CD14-positive monocyte (primary cell): ENCODE measurements around the gene CTCF. TPM values are rescaled to one million over a fixed set of nuclear protein-coding genes. Genes with fewer than 3 reads are reported as not detected.

ENCODE experiments used
- DNase-seq, 3 donors: peaks; one replicate each; pipeline ENCODE4 v3.0.0-alpha.2; 2011 to 2022
- H2AFZ ChIP-seq: 2 replicates; pipeline ENCODE4 v1.6.0; 2012; ENCODE audit warnings: mild to moderate bottlenecking, low read depth, low read length, inconsistent platforms; ENCODE audit not compliant: insufficient read depth, poor library complexity, severe bottlenecking
- H3K27ac ChIP-seq, 2 donors: 1 replicate in 1 of 2; 2 replicates in 1 of 2; pipeline ENCODE4 v1.5.1; 2012 to 2013; ENCODE audit warnings: low read length in 2 of 2, control low read depth in 1 of 2, inconsistent platforms in 1 of 2, low read depth in 1 of 2, mild to moderate bottlenecking in 1 of 2
- H3K27me3 ChIP-seq, 2 donors: one replicate each; pipeline versions ENCODE4 v1.6.0 to v1.6.1; 2011 to 2013; ENCODE audit warnings: low read length in 2 of 2; ENCODE audit not compliant: control insufficient read depth in 2 of 2, insufficient read depth in 2 of 2
- H3K36me3 ChIP-seq, 2 donors: replicated peaks in 1 of 2; 1 replicate in 1 of 2; 2 replicates in 1 of 2; pipeline versions ENCODE4 v1.5.1 to v1.6.1; 2012 to 2013; ENCODE audit warnings: low read length in 2 of 2, control low read depth in 1 of 2, inconsistent platforms in 1 of 2, mild to moderate bottlenecking in 1 of 2; ENCODE audit not compliant: insufficient read depth in 2 of 2, control insufficient read depth in 1 of 2
- H3K4me1 ChIP-seq, 2 donors: 1 replicate in 1 of 2; 2 replicates in 1 of 2; pipeline versions ENCODE4 v1.5.1 to v1.6.1; 2012 to 2013; ENCODE audit warnings: low read length in 2 of 2, control low read depth in 1 of 2, inconsistent platforms in 1 of 2, mild to moderate bottlenecking in 1 of 2, moderate library complexity in 1 of 2; ENCODE audit not compliant: insufficient read depth in 2 of 2, control insufficient read depth in 1 of 2
- H3K4me2 ChIP-seq: replicated peaks from 2 replicates; pipeline ENCODE3; 2012; ENCODE audit warnings: low read length, moderate library complexity, mild to moderate bottlenecking; ENCODE audit not compliant: poor library complexity, severe bottlenecking; ENCODE audit errors: extremely low read depth
- H3K4me3 ChIP-seq, 3 experiments: fragments of 200-600 bp in 1 of 3; sonication (generic) in 1 of 3; replicated peaks in 1 of 3; 1 replicate in 2 of 3; 2 replicates in 1 of 3; pipeline ENCODE4 v1.5.1; 2011 to 2013; ENCODE audit warnings: low read length in 3 of 3, mild to moderate bottlenecking in 3 of 3, control low read depth in 2 of 3, low read depth in 2 of 3, inconsistent platforms in 1 of 3, moderate library complexity in 1 of 3
- H3K79me2 ChIP-seq: 2 replicates; pipeline ENCODE4 v1.6.0; 2012; ENCODE audit warnings: mild to moderate bottlenecking, control low read depth, inconsistent platforms, low read length, moderate library complexity; ENCODE audit not compliant: insufficient read depth
- H3K9ac ChIP-seq: 2 replicates; pipeline ENCODE4 v1.6.0; 2017; ENCODE audit warnings: low read length, mild to moderate bottlenecking; ENCODE audit not compliant: insufficient read depth, poor library complexity, severe bottlenecking
- H3K9me3 ChIP-seq, 2 donors: replicated peaks in 1 of 2; 1 replicate in 1 of 2; 2 replicates in 1 of 2; pipeline versions ENCODE4 v1.5.1 to v1.6.1; 2012 to 2013; ENCODE audit warnings: low read length in 2 of 2, control low read depth in 1 of 2; ENCODE audit not compliant: control insufficient read depth in 1 of 2, insufficient read depth in 1 of 2
- H4K20me1 ChIP-seq: 2 replicates; pipeline ENCODE4 v1.6.0; 2012; ENCODE audit warnings: mild to moderate bottlenecking, low read length, control low read depth, moderate library complexity; ENCODE audit not compliant: insufficient read depth
- H3K27ac Mint-ChIP-seq, 7 donors: one replicate each; pipeline ENCODE4 v1.8.0; 2020; ENCODE audit warnings: mild to moderate bottlenecking in 7 of 7, mixed read lengths in 7 of 7, moderate library complexity in 6 of 7, inconsistent platforms in 2 of 7
- H3K27me3 Mint-ChIP-seq, 3 donors: one replicate each; pipeline ENCODE4 v1.8.0; 2021 to 2022; ENCODE audit warnings: low read depth in 3 of 3, mild to moderate bottlenecking in 3 of 3, mixed read lengths in 3 of 3, moderate library complexity in 3 of 3, inconsistent platforms in 1 of 3
- H3K36me3 Mint-ChIP-seq, 2 donors: one replicate each; pipeline ENCODE4 v1.8.0; 2020; ENCODE audit warnings: mixed read lengths in 2 of 2, inconsistent platforms in 1 of 2, mild to moderate bottlenecking in 1 of 2
- H3K4me1 Mint-ChIP-seq: one replicate; pipeline ENCODE4 v1.8.0; 2020; ENCODE audit warnings: mild to moderate bottlenecking, mixed read lengths
- H3K4me3 Mint-ChIP-seq, 2 donors: one replicate each; pipeline ENCODE4 v1.8.0; 2020; ENCODE audit warnings: mild to moderate bottlenecking in 2 of 2, mixed read lengths in 2 of 2, moderate library complexity in 1 of 2
- H3K9me3 Mint-ChIP-seq, 7 donors: one replicate each; pipeline ENCODE4 v1.8.0; 2020 to 2022; ENCODE audit warnings: mixed read lengths in 7 of 7, mild to moderate bottlenecking in 6 of 7, moderate library complexity in 6 of 7, inconsistent platforms in 2 of 7
- CTCF ChIP-seq: fragments of 200-600 bp; IDR thresholded peaks from one replicate; pipeline ENCODE4 v1.8.0; 2022; ENCODE audit warnings: antibody characterized with exemption, mild to moderate bottlenecking
- WGBS: methylation state at CpG from one replicate; pipeline ENCODE4 v1.1.5; 2013; ENCODE audit warnings: missing lambda C conversion rate; ENCODE audit not compliant: insufficient coverage; 5-methylcytosine and 5-hydroxymethylcytosine counted together
- intact Hi-C, 2 donors: fragments of 100-400 bp; cut with micrococcal nuclease; formaldehyde crosslinking; loops; one replicate each; pipeline versions ENCODE4 v1.15.0 to v1.15.1; 2023
- polyA plus RNA-seq, 3 donors: library from polyadenylated mRNA; depleted of rRNA in 1 of 3; unstranded in 2 of 3; stranded (reverse) in 1 of 3; fragments of 300-500 nt in 2 of 3; fragments of >200 nt in 1 of 3; fragmentation: Illumina TruSeq in 2 of 3; gene quantifications; 1 replicate in 2 of 3; 2 replicates in 1 of 3; pipeline ENCODE4 v1.2.3, GENCODE V29; 2012 to 2021

Gene CTCF
- polyA plus RNA-seq, 3 donors = 8.4 to 29.9 (median 17.7) TPM

GRCh38 chr16:67669499-67670101, 107.3 kb downstream of the CTCF start:
- H3K36me3 ChIP-seq = no peaks in the 10 kb centered on the region
- intact Hi-C loops = loop anchor here (5.0 to 10.0 kb wide), 10 partner anchors 48 to 555 kb away; partner anchors contain the start of genes GFOD2 (in 2 of the 2), CENPT (in 1 of the 2), CTCF (in 1 of the 2) and NFATC3 (in 1 of the 2)
- Mint-ChIP-seq H3K27ac (no peak overlapping the region), H3K36me3 (peaks cover under 1 to 3% of the 10 kb centered on the region in 2 donors), H3K9me3 (peaks cover 0 to 2% (median 0%) of the 10 kb centered on the region in 7 donors), H3K27me3 (peaks cover 0 to 2% (median 0%) of the 10 kb centered on the region in 3 donors), H3K4me3 (no peak overlapping the region), H3K4me1 (peaks cover 50% of the 10 kb centered on the region)
- H3K9ac ChIP-seq = no peak overlapping the region
- DNase-seq = peak in 1 of 3 donors; percentile 3
- H2AFZ ChIP-seq = no peak overlapping the region
- 96% methylated on average over 10 of the region's 10 CpGs for WGBS
- H3K27ac ChIP-seq = no peak overlapping the region
- no peaks in the 10 kb centered on the region for H3K9me3 ChIP-seq
- H3K4me1 ChIP-seq = peaks cover 49 to 59% of the 10 kb centered on the region in 2 donors
- H3K79me2 ChIP-seq = no peaks in the 10 kb centered on the region
- H4K20me1 ChIP-seq = no peaks in the 10 kb centered on the region
- H3K4me2 ChIP-seq = no peak overlapping the region
- no peak for TF ChIP-seq CTCF
- H3K4me3 ChIP-seq = no peak overlapping the region
- no peaks in the 10 kb centered on the region for H3K27me3 ChIP-seq

- TF ChIP-seq CTCF = no peak
- intact Hi-C loops = loop anchor here (2.0 to 10.0 kb wide), 4 partner anchors 45 to 552 kb away; partner anchors contain the start of gene GFOD2 (in 1 of the 2)
- H3K79me2 ChIP-seq = no peaks in the 10 kb centered on the region
- no peak overlapping the region for H2AFZ ChIP-seq
- no peak overlapping the region for H3K9ac ChIP-seq
- H3K4me2 ChIP-seq = no peak overlapping the region
- Mint-ChIP-seq H3K27ac (peak overlapping the region in 5 of 7 donors; percentile 1 to 46 (median 30)), H3K36me3 (peaks cover 5 to 16% of the 10 kb centered on the region in 2 donors), H3K4me3 (no peak overlapping the region), H3K9me3 (peaks cover 0 to 2% (median 0%) of the 10 kb centered on the region in 7 donors), H3K27me3 (peaks cover 0 to 4% (median 2%) of the 10 kb centered on the region in 3 donors), H3K4me1 (peaks cover 48% of the 10 kb centered on the region)
- no peaks in the 10 kb centered on the region for H3K9me3 ChIP-seq
- peaks cover 38 to 40% of the 10 kb centered on the region in 2 donors for H3K4me1 ChIP-seq
- no peak for DNase-seq
- H4K20me1 ChIP-seq = no peaks in the 10 kb centered on the region
- no peaks in the 10 kb centered on the region for H3K27me3 ChIP-seq
- H3K36me3 ChIP-seq = no peaks in the 10 kb centered on the region
- H3K27ac ChIP-seq = no peak overlapping the region
- H3K4me3 ChIP-seq = no peak overlapping the region
- WGBS = 42% methylated on average over 4 of the region's 4 CpGs
Measured at GRCh38 chr16:67672306-67672705, 110.0 kb downstream of the CTCF start.
